Colonic mucosa (tissue), 4 donors: ENCODE measurements around the gene STAT2. TPM values are rescaled to one million over a fixed set of nuclear protein-coding genes. Genes with fewer than 3 reads are reported as not detected.

Experiments
- DNase-seq: peaks from one replicate; pipeline ENCODE4 v3.0.0-alpha.2; 2020
- H3K27ac ChIP-seq: fragments of 200-600 bp; one replicate; pipeline ENCODE4 v1.8.0; 2021
- H3K27me3 ChIP-seq: fragments of 200-600 bp; one replicate; pipeline ENCODE4 v1.8.0; 2021
- H3K36me3 ChIP-seq: fragments of 200-600 bp; one replicate; pipeline ENCODE4 v1.8.0; 2021
- H3K4me1 ChIP-seq: fragments of 200-600 bp; one replicate; pipeline ENCODE4 v1.8.0; 2021; ENCODE audit warnings: mild to moderate bottlenecking
- H3K4me3 ChIP-seq: fragments of 200-600 bp; one replicate; pipeline ENCODE4 v1.8.0; 2021
- H3K9ac ChIP-seq, 2 donors: one replicate each; pipeline ENCODE4 v1.7.0; 2013; ENCODE audit warnings: control low read depth in 2 of 2, low read depth in 2 of 2, low read length in 2 of 2
- H3K9me3 ChIP-seq: fragments of 200-600 bp; one replicate; pipeline ENCODE4 v1.8.0; 2021
- CTCF ChIP-seq: fragments of 200-600 bp; IDR thresholded peaks from one replicate; pipeline ENCODE4 v1.8.0; 2022; ENCODE audit warnings: antibody characterized with exemption, mild to moderate bottlenecking
- intact Hi-C: fragments of 100-400 bp; cut with DNase I; formaldehyde crosslinking; loops from one replicate; pipeline ENCODE4 v1.14.1; 2022
- total RNA-seq, 2 donors: library from RNA; stranded (reverse); fragmentation: NEBNext Ultra II Directional in 1 of 2; extraction: Animal tissue kit (Norgen Biotek cat#: 25700) in 1 of 2; gene quantifications; one replicate each; pipeline ENCODE4 v1.2.1, GENCODE V29; 2021
- donor health status: healthy.
- donor health status: DM: no; HTN: no; CAD: no.
- donor health status: DM: no; HTN: no; CAD: no.

The STAT2 gene
- total RNA-seq, 2 donors from 2014 or later: 62.6 to 63.2 TPM

DNA sequence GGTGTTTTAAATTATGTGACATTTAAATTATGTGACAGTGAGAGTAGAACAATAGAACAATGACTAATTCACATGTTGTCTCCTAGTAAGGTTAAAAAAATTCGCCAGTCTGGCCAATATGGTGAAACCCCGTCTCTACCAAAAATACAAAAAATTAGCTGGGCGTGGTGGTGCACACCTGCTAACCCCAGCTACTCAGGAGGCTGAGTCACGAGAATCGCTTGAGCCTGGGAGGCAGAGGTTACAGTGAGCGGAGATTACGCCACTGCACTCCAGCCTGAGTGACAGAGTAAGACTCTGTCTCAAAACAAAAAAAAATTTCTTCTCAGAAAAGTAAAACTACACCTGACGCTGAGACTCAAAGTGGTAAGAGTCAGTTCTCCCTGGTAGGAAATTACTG lies 62.5 kb downstream of the STAT2 start:
- Histone ChIP-seq H3K9me3 (no peaks in the 10 kb centered on the region), H3K9ac (no peak overlapping the region), H3K4me3 (no peak overlapping the region), H3K36me3 (no peaks in the 10 kb centered on the region), H3K27me3 (no peaks in the 10 kb centered on the region), H3K27ac (no peak overlapping the region), H3K4me1 (peaks cover 29% of the 10 kb centered on the region)
- intact Hi-C loops: loop anchor here (10.0 kb wide), 1 partner anchor 93 kb away; no protein-coding TSS in a partner anchor
- no peak for DNase-seq
- no peak for TF ChIP-seq CTCF

DNA sequence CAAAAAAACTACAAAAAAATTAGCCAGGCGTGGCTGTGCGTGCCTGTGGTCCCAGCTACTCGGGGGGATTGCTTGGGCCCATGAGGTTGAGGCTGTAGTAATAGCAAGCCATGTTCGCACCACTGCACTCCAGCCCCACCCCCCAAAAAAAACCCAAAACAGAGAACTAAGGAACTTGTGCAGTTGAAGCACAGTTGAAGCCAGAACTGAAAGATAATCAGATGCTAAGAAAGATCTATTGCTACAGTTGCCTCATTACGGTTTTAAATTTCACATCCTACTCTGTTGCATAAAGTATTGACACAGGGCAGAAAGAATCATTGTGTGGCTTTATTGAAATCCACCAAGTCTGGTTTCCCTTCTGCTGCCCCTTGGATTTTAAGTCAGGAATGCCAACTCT lies 63.6 kb downstream of the STAT2 start:
- Histone ChIP-seq H3K27me3 (no peaks in the 10 kb centered on the region), H3K27ac (no peak overlapping the region), H3K4me3 (no peak overlapping the region), H3K9ac (no peak overlapping the region), H3K36me3 (no peaks in the 10 kb centered on the region), H3K9me3 (no peaks in the 10 kb centered on the region), H3K4me1 (peaks cover 29% of the 10 kb centered on the region)
- intact Hi-C loops: loop anchor here (10.0 kb wide), 1 partner anchor 91 kb away; no protein-coding TSS in a partner anchor
- DNase-seq: no peak
- TF ChIP-seq CTCF: no peak

- Histone ChIP-seq H3K4me1 (peaks cover 23% of the 10 kb centered on the region), H3K36me3 (peaks cover 7% of the 10 kb centered on the region)
Observed at GRCh38 chr12:56293795-56294194, 66.1 kb downstream of the STAT2 start.

More at GRCh38 chr12:56293795-56294194, 66.1 kb downstream of the STAT2 start:
- Histone ChIP-seq H3K9ac (no peak overlapping the region), H3K27ac (no peak overlapping the region), H3K27me3 (no peaks in the 10 kb centered on the region), H3K9me3 (no peaks in the 10 kb centered on the region), H3K4me3 (no peak overlapping the region)
- DNase-seq: no peak
- intact Hi-C loops: loop anchor here (10.0 kb wide), 1 partner anchor 89 kb away; no protein-coding TSS in a partner anchor
- TF ChIP-seq CTCF: no peak

Other genes starting within 250 kb of the STAT2 start
- gene RPL41, start 243.5 kb downstream of the STAT2 start, total RNA-seq: 1,000 to 10,000 TPM; 3,248 to 3,669 TPM
- 1 to 10 TPM; 3.5 to 6.1 TPM for gene ZC3H10, start 241.8 kb downstream of the STAT2 start, total RNA-seq
- 10 to 100 TPM; 63.9 to 72.8 TPM for gene ESYT1, start 231.8 kb downstream of the STAT2 start, total RNA-seq
- gene MYL6B, start 207.5 kb downstream of the STAT2 start, total RNA-seq: 10 to 100 TPM; 18.6 to 19.1 TPM
- 1,000 to 10,000 TPM; 1,641 to 1,922 TPM for gene MYL6, start 201.7 kb downstream of the STAT2 start, total RNA-seq
- gene SMARCC2, start 170.6 kb downstream of the STAT2 start, total RNA-seq: 10 to 100 TPM; 80.1 to 84.2 TPM
- gene RNF41, start 138.2 kb downstream of the STAT2 start, total RNA-seq: 10 to 100 TPM; 29.0 to 36.0 TPM
- 10 to 100 TPM; 30.3 to 68.4 TPM for gene NABP2, start 135.8 kb downstream of the STAT2 start, total RNA-seq
- gene SLC39A5, start 130.1 kb downstream of the STAT2 start, total RNA-seq: 100 to 1,000 TPM; 158 to 163 TPM
- gene ANKRD52, start 101.7 kb downstream of the STAT2 start, total RNA-seq: 10 to 100 TPM; 39.3 to 57.7 TPM
- gene COQ10A, start 93.2 kb downstream of the STAT2 start, total RNA-seq: 1 to 10 TPM; 4.2 to 4.5 TPM
- 100 to 1,000 TPM; 367 to 437 TPM for gene CS, start 59.8 kb downstream of the STAT2 start, total RNA-seq
- gene CNPY2, start 44.1 kb downstream of the STAT2 start, total RNA-seq: 100 to 1,000 TPM in 1 of 2 donors, 10 to 100 TPM in 1; 76.8 to 144 TPM
- 10 to 100 TPM; 48.1 to 68.0 TPM for gene PAN2, start 26.1 kb downstream of the STAT2 start, total RNA-seq
- under 1 TPM in 1 of 2 donors, not detected in 1; 0.27 TPM for gene IL23A, start 21.2 kb downstream of the STAT2 start, total RNA-seq
- under 1 TPM in 1 of 2 donors, not detected in 1; 0.15 TPM for gene APOF, start 2.8 kb upstream of the STAT2 start, total RNA-seq
- gene TIMELESS, start 89.3 kb upstream of the STAT2 start, total RNA-seq: 10 to 100 TPM in 1 of 2 donors, 1 to 10 TPM in 1; 9.1 to 36.4 TPM
- not detected for gene MIP, start 94.5 kb upstream of the STAT2 start, total RNA-seq
- gene SPRYD4, start 108.5 kb upstream of the STAT2 start, total RNA-seq: 1 to 10 TPM; 4.0 to 4.2 TPM
- gene GLS2, start 128.1 kb upstream of the STAT2 start, total RNA-seq: 1 to 10 TPM; 1.7 to 3.0 TPM
- 10 to 100 TPM; 16.8 to 42.7 TPM for gene RBMS2, start 161.7 kb upstream of the STAT2 start, total RNA-seq